Common myeloid progenitor, CD34-positive (primary cell): Measurements from ENCODE around the gene PTPRM.
A peak's percentile ranks its signal among the peaks of the same experiment; 100 is the strongest.

Source experiments
- CTCF ChIA-PET: fragments of 350-600 bp; sonication (Branson Sonifier 250); formaldehyde crosslinking; loops from one replicate; lab custom pipeline; 2021; ENCODE audit warnings: antibody characterized with exemption; lab: Charles Lee
- POLR2A ChIA-PET: fragments of 350-600 bp; sonication (Branson Sonifier 250); formaldehyde crosslinking; loops from one replicate; lab custom pipeline; 2021; ENCODE audit warnings: antibody characterized with exemption; lab: Charles Lee
- DNase-seq, 3 donors: peaks; one replicate each; pipeline versions ENCODE4 v3.0.0 to v3.0.0-alpha.2; 2013
- H3K27ac ChIP-seq, 2 experiments: 1 replicate in 1 of 2; 2 replicates in 1 of 2; pipeline ENCODE4 v1.7.0; 2013; ENCODE audit warnings: inconsistent platforms in 2 of 2, low read length in 2 of 2, mild to moderate bottlenecking in 2 of 2, low read depth in 1 of 2, moderate library complexity in 1 of 2; ENCODE audit not compliant: severe bottlenecking in 2 of 2, insufficient read depth in 1 of 2, poor library complexity in 1 of 2
- H3K27me3 ChIP-seq, 5 experiments: replicated peaks in 2 of 5; 1 replicate in 3 of 5; 2 replicates in 2 of 5; pipeline versions ENCODE4 v1.6.1 to v1.7.0; 2013; ENCODE audit warnings: low read length in 4 of 5, mild to moderate bottlenecking in 2 of 5, moderate library complexity in 2 of 5, inconsistent platforms in 1 of 5; ENCODE audit not compliant: insufficient read depth in 5 of 5, control insufficient read depth in 4 of 5
- H3K36me3 ChIP-seq, 4 experiments: 1 replicate in 2 of 4; 2 replicates in 2 of 4; pipeline versions ENCODE4 v1.6.1 to v1.7.0; 2013; ENCODE audit warnings: low read length in 3 of 4, control low read depth in 1 of 4, mild to moderate bottlenecking in 1 of 4; ENCODE audit not compliant: control insufficient read depth in 4 of 4, insufficient read depth in 4 of 4
- H3K4me1 ChIP-seq, 4 experiments: 1 replicate in 3 of 4; 2 replicates in 1 of 4; pipeline versions ENCODE4 v1.6.1 to v1.7.1; 2013; ENCODE audit warnings: low read length in 3 of 4, mild to moderate bottlenecking in 3 of 4, control low read depth in 1 of 4, inconsistent platforms in 1 of 4, moderate library complexity in 1 of 4; ENCODE audit not compliant: control insufficient read depth in 4 of 4, insufficient read depth in 4 of 4; ENCODE audit errors: control extremely low read depth in 1 of 4
- H3K4me3 ChIP-seq, 7 experiments: 1 replicate in 4 of 7; 2 replicates in 3 of 7; pipeline versions ENCODE4 v1.5.1 to v1.7.0; 2013; ENCODE audit warnings: mild to moderate bottlenecking in 7 of 7, low read length in 6 of 7, moderate library complexity in 6 of 7, inconsistent platforms in 2 of 7, low read depth in 2 of 7, control low read depth in 1 of 7; ENCODE audit not compliant: insufficient read depth in 4 of 7, control insufficient read depth in 1 of 7; ENCODE audit errors: extremely low read depth in 1 of 7
- H3K9me3 ChIP-seq, 5 experiments: 1 replicate in 4 of 5; 2 replicates in 1 of 5; pipeline versions ENCODE4 v1.6.1 to v1.7.1; 2013; ENCODE audit warnings: low read length in 4 of 5, mild to moderate bottlenecking in 2 of 5, inconsistent platforms in 1 of 5, low read depth in 1 of 5, moderate library complexity in 1 of 5; ENCODE audit not compliant: control insufficient read depth in 4 of 5, insufficient read depth in 2 of 5; ENCODE audit errors: control extremely low read depth in 1 of 5
- WGBS: methylation state at CpG from one replicate; pipeline ENCODE4 v1.1.5; 2013; ENCODE audit not compliant: insufficient coverage; 5-methylcytosine and 5-hydroxymethylcytosine counted together

PTPRM gene

DNA sequence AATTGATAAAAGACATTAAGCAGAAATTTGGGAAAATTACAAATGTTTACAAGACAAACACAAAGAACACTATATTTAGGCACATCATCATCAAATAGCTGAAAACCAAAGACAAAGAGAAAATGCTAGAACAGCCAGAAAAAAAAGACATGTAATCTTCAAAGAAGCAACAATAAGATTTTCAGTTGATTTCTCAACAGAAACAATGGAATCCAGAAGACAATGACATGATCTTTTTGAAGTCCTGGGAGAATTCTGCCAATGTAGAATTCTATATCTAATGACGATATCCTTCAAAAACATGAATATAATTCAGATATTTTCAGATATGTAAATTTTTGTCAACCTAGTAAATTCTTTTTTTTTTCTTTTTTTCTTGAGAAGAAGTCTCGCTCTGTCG, 179.0 kb downstream of the PTPRM start:
- 83% methylated on average over 2 of the region's 3 CpGs for WGBS

GRCh38 chr18:7748251-7749007, 181.3 kb downstream of the PTPRM start:
- no CpG with 5 or more reads among the region's 4 CpGs for WGBS
- CTCF ChIA-PET = no interaction called here
- H3K9me3 ChIP-seq = peaks cover 0 to 9% (median 3%) of the 10 kb centered on the region in 5 experiments
- peak in 2 of 3 donors; percentile 37 to 39 for DNase-seq
- POLR2A ChIA-PET = no interaction called here
- no peaks in the 10 kb centered on the region for H3K27me3 ChIP-seq
- H3K27ac ChIP-seq = no peak overlapping the region
- H3K36me3 ChIP-seq = no peaks in the 10 kb centered on the region
- peak overlapping the region in 1 of 7 experiments; percentile 24 for H3K4me3 ChIP-seq
- H3K4me1 ChIP-seq = peaks cover 0 to 15% (median 10%) of the 10 kb centered on the region in 4 experiments

More for the DNA sequence above, 179.0 kb downstream of the PTPRM start:
- Histone ChIP-seq H3K36me3 (no peaks in the 10 kb centered on the region), H3K4me3 (no peak overlapping the region), H3K4me1 (peaks cover 0 to 15% (median 10%) of the 10 kb centered on the region in 4 experiments), H3K27me3 (no peaks in the 10 kb centered on the region), H3K9me3 (peaks cover 0 to 9% (median 3%) of the 10 kb centered on the region in 5 experiments), H3K27ac (no peak overlapping the region)
- ChIA-PET CTCF (no interaction called here), POLR2A (interaction anchor here (0.6 kb wide), 1 partner anchor 14 kb away, joined by 3 read pairs; no protein-coding TSS in a partner anchor)
- DNase-seq = no peak

DNA sequence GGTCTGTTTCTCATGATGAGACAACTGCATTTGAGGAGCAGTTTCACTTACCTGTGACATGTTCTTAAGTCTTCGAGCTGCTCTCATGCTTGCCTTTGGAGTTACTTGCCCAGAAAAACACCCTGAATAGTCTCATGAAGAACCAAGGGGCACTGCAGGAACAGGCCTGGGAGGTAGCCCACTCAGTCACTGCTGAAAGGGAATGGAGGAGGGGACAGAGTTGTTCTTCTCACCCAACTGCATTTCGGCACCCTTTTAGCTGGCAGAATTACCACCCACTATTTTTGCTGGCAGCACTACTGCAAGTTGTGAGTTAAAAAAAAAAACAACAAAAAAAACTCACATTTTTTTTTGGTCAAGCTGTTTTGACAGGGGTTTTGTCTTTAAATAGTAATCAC, 181.9 kb downstream of the PTPRM start:
- 89% methylated on average over 1 of the region's 2 CpGs for WGBS
- Histone ChIP-seq H3K27ac (no peak overlapping the region), H3K9me3 (peaks cover 0 to 9% (median 3%) of the 10 kb centered on the region in 5 experiments), H3K4me1 (peaks cover 0 to 15% (median 10%) of the 10 kb centered on the region in 4 experiments), H3K36me3 (no peaks in the 10 kb centered on the region), H3K27me3 (no peaks in the 10 kb centered on the region), H3K4me3 (no peak overlapping the region)
- CTCF ChIA-PET = no interaction called here
- POLR2A ChIA-PET = no interaction called here
- DNase-seq = no peak

DNA sequence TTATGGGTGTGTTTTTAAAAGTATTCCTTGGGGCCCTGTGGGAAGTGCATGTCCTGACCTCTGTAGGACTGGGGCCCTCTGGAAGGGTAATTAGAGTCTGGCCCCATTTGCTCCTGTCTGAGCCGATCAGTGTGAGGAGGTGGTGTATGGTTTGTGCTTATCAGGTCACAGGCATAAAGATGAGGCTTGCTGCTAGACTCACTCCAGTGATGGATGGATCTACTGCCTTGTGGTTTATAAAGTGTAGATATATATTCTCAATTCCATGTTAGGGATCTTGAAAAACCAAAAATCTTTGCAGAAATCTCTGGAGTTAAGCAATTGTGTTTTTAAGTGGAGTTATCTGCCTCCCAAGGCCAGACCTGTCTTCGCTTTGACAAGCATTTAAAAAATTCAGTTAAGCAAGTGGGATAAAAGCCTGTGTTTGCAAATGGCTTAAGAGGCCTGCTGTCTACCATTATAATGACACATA, 182.4 kb downstream of the PTPRM start:
- Histone ChIP-seq H3K4me3 (no peak overlapping the region), H3K9me3 (peaks cover 0 to 9% (median 3%) of the 10 kb centered on the region in 5 experiments), H3K4me1 (peaks cover 0 to 15% (median 10%) of the 10 kb centered on the region in 4 experiments), H3K27ac (no peak overlapping the region), H3K27me3 (no peaks in the 10 kb centered on the region), H3K36me3 (no peaks in the 10 kb centered on the region)
- ChIA-PET POLR2A (no interaction called here), CTCF (no interaction called here)
- DNase-seq = no peak
- 80% methylated on average over 2 of the region's 2 CpGs for WGBS

GRCh38 chr18:7750095-7750663, 183.1 kb downstream of the PTPRM start:
- no peak overlapping the region for H3K27ac ChIP-seq
- H3K27me3 ChIP-seq = no peaks in the 10 kb centered on the region
- H3K4me1 ChIP-seq = peaks cover 0 to 15% (median 10%) of the 10 kb centered on the region in 4 experiments
- peaks cover 0 to 7% (median 3%) of the 10 kb centered on the region in 5 experiments for H3K9me3 ChIP-seq
- WGBS = 0% methylated on average over 1 of the region's 6 CpGs
- ChIA-PET POLR2A (no interaction called here), CTCF (no interaction called here)
- DNase-seq = no peak
- no peaks in the 10 kb centered on the region for H3K36me3 ChIP-seq
- no peak overlapping the region for H3K4me3 ChIP-seq

GRCh38 chr18:7750966-7751365, 183.8 kb downstream of the PTPRM start:
- DNase-seq = no peak
- H3K36me3 ChIP-seq = no peaks in the 10 kb centered on the region
- ChIA-PET POLR2A (no interaction called here), CTCF (no interaction called here)
- peaks cover 0 to under 1% (median 0%) of the 10 kb centered on the region in 5 experiments for H3K9me3 ChIP-seq
- no peak overlapping the region for H3K4me3 ChIP-seq
- WGBS = 80% methylated on average over 1 of the region's 5 CpGs
- peaks cover 0 to 15% (median 10%) of the 10 kb centered on the region in 4 experiments for H3K4me1 ChIP-seq
- no peak overlapping the region for H3K27ac ChIP-seq
- H3K27me3 ChIP-seq = no peaks in the 10 kb centered on the region

DNA sequence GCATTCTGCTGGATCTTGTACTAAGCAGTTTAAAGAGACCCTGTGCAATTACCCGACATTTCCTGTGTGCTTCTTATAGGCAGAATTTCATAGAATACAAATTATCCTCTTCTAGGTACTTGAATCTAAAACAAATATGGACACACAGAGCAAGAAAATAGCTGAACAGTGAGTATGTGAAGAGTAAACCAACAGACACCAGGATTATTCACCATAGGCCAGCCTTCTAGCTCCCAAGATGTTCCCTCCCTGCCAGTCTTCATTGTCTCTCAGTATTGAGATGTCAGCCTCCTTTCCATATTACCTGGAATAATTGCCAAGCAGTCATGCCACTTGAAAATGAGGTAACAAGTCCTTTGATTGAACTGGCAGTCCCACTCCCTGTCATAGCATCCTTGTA, 187.1 kb downstream of the PTPRM start:
- H3K4me1 ChIP-seq = no peaks in the 10 kb centered on the region
- no peaks in the 10 kb centered on the region for H3K36me3 ChIP-seq
- H3K27me3 ChIP-seq = no peaks in the 10 kb centered on the region
- CTCF ChIA-PET = no interaction called here
- no peak overlapping the region for H3K27ac ChIP-seq
- WGBS = no CpG with 5 or more reads among the region's 1 CpG
- no peak for DNase-seq
- no peaks in the 10 kb centered on the region for H3K9me3 ChIP-seq
- H3K4me3 ChIP-seq = no peak overlapping the region
- POLR2A ChIA-PET = interaction anchor here (0.6 kb wide), 1 partner anchor 1755 kb away, joined by 4 read pairs; no protein-coding TSS in a partner anchor
